IMR-90 (cell line): ENCODE data around the gene PTGR2. TPM values are rescaled to one million over a fixed set of nuclear protein-coding genes. Genes with fewer than 3 reads are reported as not detected.

ENCODE experiments used
- ATAC-seq: fragments of 200-7000 bp; cut with Tn5 transposase; 2 replicates; pipeline ENCODE4 v1.9.1; 2020; ENCODE audit warnings: low read depth, mild to moderate bottlenecking, moderate library complexity
- BruUV-seq: library from RNA; stranded (reverse); fragments of 400-500 nt; replicated peaks from 2 replicates; lab custom pipeline; 2021; lab: Mats Ljungman, UMichigan
- CTCF ChIA-PET: fragments of 300-600 bp; formaldehyde crosslinking; extraction: SDS; loops from one replicate; lab custom pipeline; 2021; ENCODE audit warnings: antibody characterized with exemption; lab: Yijun Ruan, JAX
- POLR2A ChIA-PET: fragments of 300-600 bp; sonication (Branson Sonifier 250); formaldehyde crosslinking; loops from one replicate; lab custom pipeline; 2022; ENCODE audit warnings: antibody characterized with exemption; ENCODE audit not compliant: unreplicated experiment; lab: Charles Lee
- DNase-seq: peaks from one replicate; pipeline ENCODE4 v3.0.0; 2013
- H2AFZ ChIP-seq: replicated peaks from 2 replicates; pipeline ENCODE3; 2013; ENCODE audit warnings: low read length, mild to moderate bottlenecking; ENCODE audit not compliant: poor library complexity
- H2AK5ac ChIP-seq: 2 replicates; pipeline ENCODE4 v1.6.1; 2013; ENCODE audit warnings: low read depth, low read length, inconsistent platforms
- H2AK9ac ChIP-seq: replicated peaks from 2 replicates; pipeline ENCODE3; 2013; ENCODE audit warnings: mild to moderate bottlenecking, low read depth, low read length, moderate library complexity; ENCODE audit not compliant: poor library complexity
- H2BK120ac ChIP-seq: 2 replicates; pipeline ENCODE4 v1.6.1; 2013; ENCODE audit warnings: low read depth, low read length, inconsistent platforms
- H2BK15ac ChIP-seq: 3 replicates; pipeline ENCODE4 v1.6.1; 2013; ENCODE audit warnings: low read depth, low read length, inconsistent platforms
- H2BK20ac ChIP-seq: 2 replicates; pipeline ENCODE4 v1.6.1; 2013; ENCODE audit warnings: low read depth, mild to moderate bottlenecking, inconsistent platforms, low read length, moderate library complexity
- H2BK5ac ChIP-seq: 2 replicates; pipeline ENCODE4 v1.6.1; 2013; ENCODE audit warnings: mild to moderate bottlenecking, low read depth, low read length, inconsistent platforms; ENCODE audit not compliant: poor library complexity, severe bottlenecking
- H3K14ac ChIP-seq: replicated peaks from 2 replicates; pipeline ENCODE4 v1.6.1; 2013; ENCODE audit warnings: low read depth, low read length, inconsistent platforms
- H3K18ac ChIP-seq: 2 replicates; pipeline ENCODE4 v1.6.1; 2013; ENCODE audit warnings: low read depth, low read length, control low read depth
- H3K23ac ChIP-seq: 2 replicates; pipeline ENCODE4 v1.6.1; 2013; ENCODE audit warnings: low read depth, low read length, inconsistent platforms
- H3K27ac ChIP-seq: 2 replicates; pipeline ENCODE4 v1.5.1; 2013; ENCODE audit warnings: mild to moderate bottlenecking, control low read depth, low read length; ENCODE audit not compliant: insufficient read depth
- H3K27me3 ChIP-seq: 2 replicates; pipeline ENCODE4 v1.6.1; 2013; ENCODE audit warnings: low read length; ENCODE audit not compliant: control insufficient read depth, insufficient read depth
- H3K36me3 ChIP-seq: 2 replicates; pipeline ENCODE4 v1.6.1; 2013; ENCODE audit warnings: low read length, mixed read lengths; ENCODE audit not compliant: control insufficient read depth, insufficient read depth
- H3K4ac ChIP-seq: 2 replicates; pipeline ENCODE4 v1.6.1; 2013; ENCODE audit warnings: low read depth, low read length, inconsistent platforms
- H3K4me1 ChIP-seq: 2 replicates; pipeline ENCODE4 v1.6.1; 2013; ENCODE audit warnings: low read length, mixed read lengths; ENCODE audit not compliant: control insufficient read depth, insufficient read depth
- H3K4me2 ChIP-seq: 2 replicates; pipeline ENCODE4 v1.6.1; 2013; ENCODE audit warnings: low read depth, mild to moderate bottlenecking, control low read depth, low read length, moderate library complexity
- H3K4me3 ChIP-seq: 2 replicates; pipeline ENCODE4 v1.5.1; 2013; ENCODE audit warnings: low read depth, mild to moderate bottlenecking, control low read depth, low read length, moderate library complexity; ENCODE audit not compliant: insufficient read depth
- H3K56ac ChIP-seq: 2 replicates; pipeline ENCODE4 v1.6.1; 2013; ENCODE audit warnings: low read length, inconsistent platforms; ENCODE audit not compliant: insufficient read depth; ENCODE audit errors: extremely low read depth
- H3K79me1 ChIP-seq, 2 experiments: 2 replicates each; pipeline ENCODE4 v1.6.1; 2013; ENCODE audit warnings: low read length in 2 of 2, inconsistent platforms in 1 of 2, low read depth in 1 of 2
- H3K9ac ChIP-seq: 2 replicates; pipeline ENCODE4 v1.6.1; 2013; ENCODE audit warnings: low read depth, low read length, control low read depth
- H3K9me1 ChIP-seq: 2 replicates; pipeline ENCODE4 v1.6.1; 2013; ENCODE audit warnings: low read length, inconsistent platforms; ENCODE audit not compliant: insufficient read depth
- H3K9me3 ChIP-seq: 2 replicates; pipeline ENCODE4 v1.6.1; 2013; ENCODE audit warnings: low read length; ENCODE audit not compliant: control insufficient read depth, insufficient read depth
- H4K20me1 ChIP-seq: 2 replicates; pipeline ENCODE4 v1.6.1; 2013; ENCODE audit warnings: low read length, inconsistent platforms; ENCODE audit not compliant: insufficient read depth
- H4K5ac ChIP-seq: 2 replicates; pipeline ENCODE4 v1.6.1; 2013; ENCODE audit warnings: mild to moderate bottlenecking, low read depth, low read length, control low read depth
- H4K8ac ChIP-seq, 2 experiments: 2 replicates each; pipeline ENCODE4 v1.6.1; 2013; ENCODE audit warnings: low read depth in 2 of 2, low read length in 2 of 2, control low read depth in 1 of 2, inconsistent platforms in 1 of 2
- H4K91ac ChIP-seq: 2 replicates; pipeline ENCODE4 v1.6.1; 2013; ENCODE audit warnings: low read depth, low read length, inconsistent platforms; ENCODE audit not compliant: insufficient read depth
- CHD1 ChIP-seq: IDR thresholded peaks from 2 replicates; pipeline ENCODE4 v1.6.1; 2012; ENCODE audit warnings: low read depth, low read length, improper control_type of control experiment
- FOS ChIP-seq: fragments of 150-350 bp; IDR thresholded peaks from 2 replicates; pipeline ENCODE4 v1.6.1; 2016; ENCODE audit warnings: low read depth, low read length
- MAFK ChIP-seq: IDR thresholded peaks from 2 replicates; pipeline ENCODE4 v1.6.1; 2012; ENCODE audit warnings: low read depth, low read length, improper control_type of control experiment
- RCOR1 ChIP-seq: IDR thresholded peaks from 2 replicates; pipeline ENCODE4 v1.6.1; 2012; ENCODE audit warnings: mild to moderate bottlenecking, low read length, improper control_type of control experiment; ENCODE audit not compliant: insufficient replicate concordance
- WGBS, 2 experiments: methylation state at CpG; one replicate each; pipeline versions ENCODE4 v1.1.5 to v1.1.7; 2013; ENCODE audit warnings: missing lambda C conversion rate in 2 of 2; ENCODE audit not compliant: insufficient read length in 1 of 2; ENCODE audit errors: extremely low coverage in 2 of 2; 5-methylcytosine and 5-hydroxymethylcytosine counted together
- dilution Hi-C: fragments of 300-500 bp; cut with HindIII; formaldehyde crosslinking; loops from one replicate; pipeline ENCODE4 v1.14.3; 2018; ENCODE audit warnings: low sequenced_read_pairs; ENCODE audit not compliant: unreplicated experiment
- in situ Hi-C: fragments of 300-500 bp; cut with MboI; formaldehyde crosslinking; loops from 3 replicates; pipeline ENCODE4 v1.14.3; 2019; ENCODE audit warnings: low sequenced_read_pairs, inconsistent platforms, mixed read lengths
- intact Hi-C: fragments of 100-400 bp; cut with micrococcal nuclease; formaldehyde crosslinking; loops from 2 replicates; pipeline ENCODE4 v1.10.0; 2022
- polyA plus RNA-seq, 3 experiments: library from polyadenylated mRNA; depleted of rRNA; stranded (reverse); fragments of >200 nt; gene quantifications; 2 replicates each; pipeline ENCODE4 v1.2.3, GENCODE V29; 2012; ENCODE audit warnings: low replicate concordance in 1 of 3
- total RNA-seq: library from RNA; depleted of rRNA; stranded (reverse); fragments of >200 nt; gene quantifications from 2 replicates; pipeline ENCODE4 v1.2.3, GENCODE V29; 2012

PTGR2 gene
- total and polyA plus RNA-seq, 2 of the 4 experiments (the other 2 are of a cell fraction) = 1.3 to 3.2 TPM

GRCh38 chr14:73879027-73879426 is 27.4 kb downstream of the PTGR2 start:
- Histone ChIP-seq H4K5ac (no peak overlapping the region), H2BK20ac (no peak overlapping the region), H3K27ac (no peak overlapping the region), H2AK5ac (no peak overlapping the region), H2AK9ac (no peak overlapping the region), H2AFZ (no peak overlapping the region), H3K4me2 (no peak overlapping the region), H3K9ac (no peak overlapping the region), H3K79me1 (no peaks in the 10 kb centered on the region), H2BK15ac (no peak overlapping the region), H4K91ac (no peak overlapping the region), H3K4me3 (no peak overlapping the region), H3K18ac (no peak overlapping the region), H3K56ac (no peak overlapping the region), H4K20me1 (no peaks in the 10 kb centered on the region), H2BK5ac (no peak overlapping the region), H2BK120ac (no peak overlapping the region), H3K4ac (no peak overlapping the region), H3K36me3 (no peaks in the 10 kb centered on the region), H3K9me1 (0 out of 2 replicates have a peak, but pooled peaks cover 2% of the 10 kb centered on the region), H3K27me3 (no peaks in the 10 kb centered on the region), H3K14ac (no peak overlapping the region), H4K8ac (no peak overlapping the region), H3K4me1 (peaks cover 4% of the 10 kb centered on the region; the same call in 1 of the 2 replicates), H3K9me3 (no peaks in the 10 kb centered on the region), H3K23ac (no peak overlapping the region)
- TF ChIP-seq MAFK (no peak), RCOR1 (peak; percentile 66), CHD1 (no peak), FOS (peak; percentile 50; the same call in 1 of the 2 replicates)
- intact Hi-C loops = no loop called here
- WGBS, 2 experiments = no CpG with 5 or more reads among the region's 1 CpG
- ATAC-seq = peak; percentile 37
- ChIA-PET POLR2A (no interaction called here), CTCF (no interaction called here)
- no TSS peak for BruUV-seq
- peak; percentile 66 for DNase-seq
- in situ Hi-C loops = no loop called here
- dilution Hi-C loops = no loop called here
